Epidermal melanocyte (primary cell): ENCODE data around the gene ABI2.
"Not testable (repeated sequence)": the region's sequence is repeated elsewhere in the genome, so short reads cannot be mapped to it uniquely, and the experiment has no call there.

Experiments used
- DNase-seq: peaks from one replicate; pipeline ENCODE4 v3.0.0; 2011; ENCODE audit warnings: low spot score; ENCODE audit not compliant: insufficient read length

ABI2 gene

DNA sequence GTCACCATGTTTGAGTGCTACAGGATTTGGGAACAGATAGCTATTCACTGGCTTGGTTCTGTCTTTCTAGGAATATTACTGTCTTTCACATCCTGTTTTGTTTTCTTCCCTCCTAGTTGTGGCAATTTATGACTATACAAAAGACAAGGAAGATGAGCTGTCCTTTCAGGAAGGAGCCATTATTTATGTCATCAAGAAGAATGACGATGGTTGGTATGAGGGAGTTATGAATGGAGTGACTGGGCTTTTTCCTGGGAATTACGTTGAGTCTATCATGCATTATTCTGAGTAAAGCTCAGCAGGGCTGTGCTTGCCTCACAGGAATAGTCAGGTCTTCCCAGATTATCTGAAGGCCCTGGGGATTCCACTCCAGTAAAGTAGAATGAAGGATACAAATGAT lies 98.9 kb downstream of the ABI2 start:
- DNase-seq, result no peak

DNA sequence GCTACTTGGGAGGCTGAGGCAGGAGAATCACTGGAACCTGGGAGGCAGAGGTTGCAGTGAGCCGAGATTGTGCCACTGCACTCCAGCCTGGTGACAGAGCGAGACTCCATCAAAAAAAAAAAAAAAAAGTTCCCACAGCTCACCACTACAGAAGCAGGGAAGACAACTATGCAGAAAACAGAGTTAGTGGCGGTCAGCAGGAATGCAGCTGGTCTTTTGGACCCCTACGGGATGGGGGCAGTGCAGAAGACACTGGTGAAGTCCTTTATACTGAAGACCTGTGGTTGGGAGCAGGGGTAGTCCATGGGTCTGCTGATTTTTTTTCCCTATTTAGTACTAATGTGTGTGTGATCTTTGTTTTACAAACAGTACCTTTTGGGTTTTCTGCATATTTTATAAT lies 101.4 kb downstream of the ABI2 start:
- DNase-seq, result not testable (repeated sequence)

DNA sequence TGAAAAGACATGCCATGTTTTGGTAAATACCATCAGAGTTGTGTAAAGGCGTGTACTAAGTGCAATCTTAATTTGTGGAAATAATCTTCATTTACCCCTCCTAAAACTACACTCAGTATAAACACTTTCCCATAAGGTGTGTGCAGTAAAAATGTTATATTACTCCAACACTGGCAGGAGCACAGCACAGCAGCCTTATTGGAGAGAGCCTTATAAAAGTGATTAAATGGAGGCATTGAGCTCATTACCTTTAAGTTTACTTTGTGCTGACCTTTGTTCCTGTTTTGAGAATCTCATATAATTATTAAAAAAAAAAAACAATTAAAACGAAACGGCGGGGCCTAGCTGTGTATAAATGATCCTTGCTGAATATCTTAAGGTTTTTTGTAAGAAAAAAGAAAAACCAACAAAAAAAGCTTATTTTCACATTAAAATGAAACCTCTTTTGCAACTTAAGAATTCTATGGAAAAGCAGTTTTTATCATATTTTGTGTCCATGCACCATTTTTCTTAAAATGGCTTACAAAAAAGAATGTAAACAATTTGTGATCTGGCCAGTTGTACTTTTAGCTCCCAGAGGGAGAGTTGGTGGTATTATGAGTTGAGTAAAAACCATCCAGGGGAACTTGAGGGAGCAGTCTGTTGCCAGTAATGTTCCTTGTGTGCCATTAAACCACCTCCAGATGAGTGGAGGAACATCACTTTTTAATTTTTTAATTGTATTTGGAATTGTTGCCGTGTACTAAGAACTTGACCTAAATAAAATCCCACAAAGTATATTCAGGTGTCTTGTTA lies 103.4 kb downstream of the ABI2 start:
- DNase-seq, result no peak

DNA sequence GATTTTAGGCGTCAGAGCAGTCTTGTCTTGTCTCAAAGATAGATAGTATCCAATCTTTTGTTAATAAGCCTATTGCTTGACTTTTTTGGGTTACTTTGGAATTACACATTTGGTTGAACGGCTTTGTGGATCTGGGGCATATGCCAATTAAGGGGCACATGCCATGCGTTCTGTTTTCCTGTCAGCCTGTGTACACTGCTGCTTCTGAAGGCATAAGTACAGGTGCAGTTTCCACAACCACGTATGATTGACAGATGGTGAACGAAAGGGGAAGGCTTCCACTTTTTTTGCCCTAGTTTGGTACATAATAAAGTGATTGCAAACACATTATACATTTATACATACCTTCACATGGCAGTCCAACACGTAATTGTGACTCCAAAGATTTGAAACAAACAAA lies 104.6 kb downstream of the ABI2 start:
- no peak for DNase-seq

DNA sequence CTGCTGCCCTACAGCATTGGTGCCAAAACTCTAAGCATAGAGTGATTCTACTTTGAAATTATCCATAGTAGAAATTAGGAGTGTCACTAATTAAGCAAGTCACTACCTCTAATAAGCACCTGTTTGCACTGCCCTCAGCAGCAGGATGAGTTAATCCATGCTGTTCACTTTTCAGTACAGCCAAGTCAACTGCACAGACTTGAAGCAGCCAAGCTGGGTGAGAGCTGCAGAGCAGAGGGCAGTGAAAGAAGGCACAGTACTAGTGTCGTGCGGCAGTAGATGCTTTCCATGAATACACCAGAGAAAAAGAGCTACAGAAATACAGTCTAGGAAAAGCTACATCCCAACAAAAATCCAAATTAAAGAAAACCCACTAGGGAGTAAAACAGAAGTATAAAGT lies 108.3 kb downstream of the ABI2 start:
- no peak for DNase-seq

DNA sequence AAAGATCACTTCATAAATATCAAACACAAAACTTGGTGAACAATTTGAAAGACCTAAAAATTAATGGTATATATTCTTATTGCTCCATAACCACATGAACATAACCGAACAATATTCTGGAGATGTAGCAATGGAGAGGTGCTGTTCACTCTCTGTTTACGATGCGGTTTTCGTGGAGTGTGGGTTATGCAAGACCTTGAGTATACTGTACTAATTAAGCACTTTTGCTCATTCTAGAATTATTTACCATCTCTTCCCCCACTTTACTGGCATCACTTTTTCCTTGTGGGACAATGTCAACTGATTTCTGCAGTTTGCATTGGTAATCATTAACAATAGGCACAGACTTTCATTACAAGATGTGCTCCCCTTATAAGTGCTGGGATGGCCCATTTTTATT lies 109.3 kb downstream of the ABI2 start:
- DNase-seq, result no peak

DNA sequence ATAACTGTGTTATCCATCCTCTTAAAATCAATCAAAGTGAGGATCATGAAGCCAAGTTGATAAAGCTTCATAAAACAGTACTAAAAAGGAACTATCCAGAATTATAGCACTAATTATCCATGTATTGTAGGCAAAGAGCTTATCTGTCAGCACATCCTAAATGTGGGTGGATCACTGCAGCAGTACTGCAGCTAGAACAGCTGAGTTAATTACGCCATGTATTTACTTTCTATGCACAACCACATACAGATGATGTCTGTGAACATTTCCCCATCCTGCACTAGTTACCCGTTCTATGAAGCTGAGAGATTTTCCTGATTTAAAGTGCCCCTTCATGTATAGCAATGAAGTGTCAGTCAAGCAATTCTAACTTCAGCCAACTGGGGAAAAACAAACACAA lies 110.3 kb downstream of the ABI2 start:
- no peak for DNase-seq

DNA sequence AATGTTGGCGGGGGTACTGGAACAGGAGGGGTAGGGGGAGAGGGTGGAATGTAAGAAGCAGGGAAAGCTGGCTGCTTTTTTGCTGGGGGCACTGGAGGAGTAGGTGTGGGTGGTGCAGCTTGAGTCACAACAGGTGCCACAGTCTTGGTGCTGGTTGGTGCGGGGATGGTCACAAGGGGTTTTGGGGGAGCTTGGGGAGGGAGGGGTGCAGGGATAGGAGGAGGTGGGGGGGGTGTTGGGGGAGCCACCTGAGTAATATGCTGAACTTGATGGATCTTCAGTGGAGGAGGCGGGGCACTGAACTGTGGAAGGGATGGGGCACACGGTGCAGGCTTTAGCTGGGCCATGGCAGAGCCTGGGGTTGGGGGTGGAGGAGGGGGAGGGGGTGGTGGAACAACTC lies 112.5 kb downstream of the ABI2 start:
- DNase-seq, result no peak

DNA sequence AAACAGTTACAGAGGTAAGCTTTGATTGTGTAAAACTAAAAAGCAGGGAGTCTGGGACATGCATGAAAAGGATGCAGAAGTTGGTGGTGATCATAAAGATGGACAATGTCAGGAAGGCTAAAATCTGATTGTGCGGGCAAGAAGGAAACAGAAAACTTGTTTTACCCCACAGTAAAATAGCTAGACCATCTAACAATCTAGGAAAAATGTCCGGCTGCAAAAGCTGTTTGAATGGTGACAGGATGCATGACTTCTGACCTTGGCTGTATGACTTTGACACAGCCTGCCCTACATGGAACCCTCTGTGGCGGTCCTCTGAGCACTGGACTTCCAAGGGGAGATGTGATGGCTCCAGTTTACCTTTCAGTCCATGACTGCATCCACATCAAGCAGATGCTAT lies 113.3 kb downstream of the ABI2 start:
- DNase-seq, result no peak

DNA sequence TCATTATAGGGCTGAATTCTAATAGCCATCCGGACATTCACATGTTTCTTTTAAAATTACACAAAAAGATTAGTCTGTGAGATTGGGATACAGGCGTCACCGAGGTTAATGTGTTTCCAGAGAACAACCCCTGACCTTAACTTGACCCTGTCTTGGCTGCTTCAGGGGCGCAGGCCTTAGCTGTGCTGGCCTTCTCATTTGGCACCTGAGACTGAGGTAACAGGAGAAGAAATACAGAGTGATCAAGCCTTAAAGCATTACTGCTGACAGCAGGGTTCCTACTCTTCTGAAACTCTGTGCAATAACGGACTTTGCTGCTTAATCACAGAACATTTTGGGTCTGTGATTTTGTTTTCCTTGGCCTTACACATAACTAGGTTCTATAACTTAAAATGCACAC lies 114.3 kb downstream of the ABI2 start:
- DNase-seq, result no peak

DNA sequence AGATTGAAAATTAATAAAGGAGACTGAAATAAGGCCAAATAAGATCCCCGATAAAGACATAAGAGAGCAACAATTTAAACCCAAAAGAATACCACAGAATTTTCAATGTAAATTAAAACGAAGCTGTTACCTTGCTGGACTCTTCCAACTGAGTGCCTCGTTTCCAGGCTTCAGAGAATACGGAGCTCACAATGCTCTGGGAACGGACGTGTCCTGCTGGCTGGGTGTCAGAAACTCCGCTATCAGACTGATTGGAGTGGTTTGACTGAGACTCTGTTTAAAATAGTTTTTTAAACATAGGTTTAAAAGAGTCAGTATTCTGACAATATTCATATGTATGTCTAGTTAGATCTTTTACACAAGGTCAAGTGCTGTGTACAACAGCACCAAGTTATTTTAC lies 116.5 kb downstream of the ABI2 start:
- DNase-seq, result no peak

DNA sequence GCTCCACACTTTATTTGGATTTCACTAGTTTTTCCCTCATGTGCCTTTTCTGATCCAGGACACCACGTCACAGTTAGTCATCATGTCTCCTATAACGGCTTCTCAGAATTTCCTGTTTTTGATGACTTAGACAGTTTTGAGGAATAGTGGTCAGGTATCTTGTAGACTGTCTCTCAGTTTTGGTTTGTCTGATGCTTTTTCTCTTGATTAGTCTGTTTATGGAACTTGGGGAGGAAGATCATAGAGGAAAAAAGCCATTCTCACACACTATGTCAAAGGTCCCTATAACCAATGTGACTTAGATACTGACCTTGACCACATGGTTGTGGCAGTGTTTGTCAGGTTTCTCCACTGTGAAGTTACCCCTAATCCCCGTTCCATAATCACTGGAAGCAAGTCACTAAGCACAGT lies 117.9 kb downstream of the ABI2 start:
- DNase-seq, result no peak

DNA sequence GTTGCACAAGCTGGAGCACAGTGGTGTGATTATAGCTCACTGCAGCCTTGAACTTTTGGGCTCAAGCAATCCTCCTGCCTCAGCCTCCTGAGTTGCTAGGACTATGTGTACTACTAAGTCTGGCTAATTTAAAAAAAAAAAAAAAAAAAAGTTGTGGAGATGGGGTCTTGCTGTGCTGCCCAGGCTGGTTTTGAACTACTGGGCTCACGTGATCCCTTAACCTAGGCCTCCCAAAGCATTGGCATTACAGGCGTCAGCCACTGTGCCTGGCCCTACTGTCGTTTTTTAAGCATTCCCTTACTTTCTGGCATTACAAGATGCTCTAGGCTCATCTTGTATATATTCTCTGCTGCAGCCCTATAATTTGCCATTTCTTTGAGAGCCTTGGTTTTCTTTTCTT lies 118.6 kb downstream of the ABI2 start:
- DNase-seq, result no peak

DNA sequence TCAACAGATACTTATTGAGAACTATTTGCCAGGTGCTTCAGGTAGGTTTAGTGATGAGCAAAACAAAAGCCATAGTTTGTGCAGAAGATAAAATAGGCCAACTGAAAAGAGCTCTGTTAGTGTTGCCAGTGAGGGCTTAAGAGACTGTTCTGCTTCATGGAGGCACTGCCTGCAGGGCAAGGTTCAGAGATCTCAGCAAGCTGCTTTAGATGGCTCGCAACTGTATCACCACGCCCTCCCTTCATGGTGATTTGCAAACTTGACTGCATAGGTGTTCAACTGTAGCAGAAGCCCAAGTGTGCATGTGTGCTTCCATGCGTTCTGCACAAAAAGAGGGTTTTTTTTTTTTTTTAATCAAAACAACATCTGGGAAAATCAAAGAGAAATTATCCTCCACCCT lies 122.4 kb downstream of the ABI2 start:
- DNase-seq, result no peak

DNA sequence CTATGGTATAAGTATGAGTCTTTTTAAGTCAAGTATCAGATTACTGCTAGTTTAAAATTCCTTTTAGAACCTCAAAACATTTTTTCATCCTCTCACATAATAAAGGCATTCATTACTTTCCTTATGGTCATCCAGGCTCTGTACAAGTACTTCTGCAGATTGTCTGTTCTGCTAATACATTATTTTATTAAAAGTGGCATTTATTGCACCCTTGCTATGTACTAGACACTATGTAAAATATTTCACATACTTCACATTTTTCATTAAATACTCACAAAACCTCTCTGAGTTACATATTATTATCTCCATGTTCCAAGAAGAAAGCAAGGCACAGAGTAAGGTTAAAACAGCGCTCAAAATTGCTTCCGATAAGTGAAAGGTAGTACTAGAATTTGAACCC lies 122.8 kb downstream of the ABI2 start:
- no peak for DNase-seq

DNA sequence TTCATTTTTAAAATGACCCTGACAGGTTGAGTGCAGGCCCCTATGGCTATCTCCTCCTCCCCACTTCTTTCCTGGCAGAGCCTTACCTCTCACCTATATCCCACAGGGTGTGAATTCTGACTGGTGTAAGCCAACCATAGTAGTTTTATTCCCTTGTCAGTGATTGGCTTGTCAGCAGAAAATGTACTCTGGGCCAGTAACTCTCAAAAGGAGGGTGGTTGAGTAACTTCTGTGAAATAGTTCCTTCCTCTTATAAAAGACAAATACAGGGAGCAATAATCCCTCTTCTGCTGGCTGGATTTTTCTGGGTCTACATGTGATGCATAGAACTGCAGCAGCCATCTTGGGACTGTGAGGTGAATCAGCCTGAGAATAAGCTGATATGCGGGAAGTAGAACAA lies 123.5 kb downstream of the ABI2 start:
- DNase-seq, result no peak

DNA sequence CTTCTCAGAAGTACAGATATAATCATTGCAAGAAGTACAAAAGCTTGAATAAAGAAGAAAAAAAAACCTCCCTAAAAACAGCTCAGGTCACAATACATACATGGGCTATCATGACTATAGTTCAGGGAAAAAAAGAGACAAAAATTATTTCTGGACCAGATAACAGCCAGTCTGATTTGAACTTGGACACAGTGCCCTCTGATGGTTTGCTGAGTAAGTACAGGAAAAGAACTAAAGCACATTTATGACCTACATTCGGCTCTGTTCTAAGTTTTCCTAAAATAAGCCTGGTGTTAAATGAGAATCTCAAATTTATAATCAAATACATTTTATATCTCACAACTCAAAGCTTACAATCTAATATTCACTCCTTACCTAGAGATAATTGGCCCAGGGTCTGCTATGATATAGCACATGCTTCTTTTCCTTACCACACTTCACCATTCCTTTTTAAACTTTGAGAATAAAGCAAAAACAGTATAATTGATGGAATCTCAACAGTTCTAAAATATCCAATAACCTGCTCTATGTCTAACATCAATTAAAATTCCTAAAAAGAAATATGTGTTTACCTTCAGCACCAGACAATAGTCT lies 125.8 kb downstream of the ABI2 start:
- no peak for DNase-seq

DNA sequence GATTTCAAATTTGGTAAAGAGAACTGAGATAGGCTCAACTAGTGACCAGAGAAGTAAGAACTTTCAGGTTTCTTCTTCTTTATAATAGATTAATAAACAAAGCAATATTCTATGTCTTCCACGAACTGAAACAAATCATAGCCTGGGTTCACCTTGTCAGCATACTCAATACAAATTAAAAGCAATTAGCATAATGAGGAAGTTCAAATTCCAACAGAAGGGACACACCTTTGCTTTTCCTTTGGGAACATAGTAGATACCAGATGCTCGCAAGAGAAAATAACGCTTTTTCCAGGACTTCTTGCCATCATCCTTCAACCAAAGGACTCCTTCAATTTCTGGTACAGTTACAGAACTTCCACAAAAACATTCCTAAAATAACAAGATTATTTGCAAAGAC lies 127.0 kb downstream of the ABI2 start:
- no peak for DNase-seq

DNA sequence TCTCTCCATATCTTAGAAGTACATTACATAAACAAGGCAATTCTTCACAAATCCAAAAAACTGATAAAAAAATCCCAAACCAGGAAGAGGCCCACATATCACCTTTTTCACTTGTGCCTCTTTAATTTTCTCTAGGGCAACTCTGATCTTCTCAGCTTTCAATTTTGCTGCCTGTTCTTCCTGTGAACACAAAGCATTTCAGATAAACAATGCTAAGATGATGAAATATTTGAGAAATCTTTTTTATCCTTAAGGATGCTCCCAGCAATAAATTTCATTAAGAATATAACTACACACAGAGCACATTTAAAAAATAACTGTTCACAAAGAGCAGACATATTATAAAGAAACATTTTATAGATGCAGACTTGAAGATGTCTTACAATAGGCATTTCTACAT lies 133.6 kb downstream of the ABI2 start:
- DNase-seq, result no peak

DNA sequence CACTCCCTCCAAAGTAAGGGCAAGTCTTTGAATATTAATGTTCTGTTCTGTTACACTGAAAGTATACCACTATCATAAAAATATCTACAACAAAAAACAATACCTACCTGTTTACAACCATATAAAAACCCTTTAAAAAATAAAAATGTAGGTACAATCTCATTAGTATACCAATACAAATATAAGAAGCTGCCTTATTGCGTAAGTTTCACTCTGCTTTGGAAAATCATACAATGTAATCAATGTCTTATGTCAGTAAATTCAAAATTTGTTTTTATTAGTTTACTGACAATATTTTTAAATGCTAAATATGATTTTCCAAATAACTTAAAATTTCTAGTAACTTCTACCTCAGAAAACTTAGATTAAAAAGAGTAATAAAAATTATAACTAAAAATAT lies 134.1 kb downstream of the ABI2 start:
- no peak for DNase-seq

DNA sequence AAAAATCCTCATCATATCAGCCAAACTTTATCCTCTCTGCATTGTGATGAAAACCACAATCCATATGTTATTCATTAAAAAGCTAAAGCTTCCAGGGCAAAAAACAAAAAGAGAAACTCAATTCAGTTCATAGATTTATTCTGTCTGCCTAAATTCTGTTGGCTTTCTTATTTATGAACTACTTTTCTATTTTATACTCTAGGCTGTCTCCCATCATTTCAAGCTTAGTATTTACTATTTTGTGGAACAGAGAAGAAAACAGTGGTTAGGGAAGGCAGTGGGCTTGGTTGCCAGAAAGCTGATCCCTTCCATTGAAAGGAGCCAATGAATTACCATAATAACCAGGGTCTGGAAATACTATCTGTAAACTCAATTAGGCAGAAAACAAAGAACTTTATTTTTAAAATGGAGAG lies 135.1 kb downstream of the ABI2 start:
- no peak for DNase-seq

DNA sequence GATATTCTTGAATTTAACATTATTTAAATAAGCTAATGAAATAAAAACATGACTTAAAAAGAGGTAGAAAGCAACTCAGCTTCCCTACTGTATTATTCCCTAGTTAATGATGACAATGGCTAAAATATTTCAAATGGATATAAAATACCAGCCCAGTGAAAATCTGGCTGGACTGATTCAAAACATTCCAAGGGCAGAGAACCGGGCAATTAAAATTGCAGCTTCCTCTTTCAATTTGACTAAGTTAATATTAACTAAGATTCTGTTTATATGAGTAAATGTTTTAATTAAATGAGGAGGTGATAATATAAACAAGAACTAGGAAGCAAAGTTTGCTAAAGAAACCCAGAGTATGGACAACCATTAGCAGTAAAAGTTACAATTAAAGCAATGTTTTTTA lies 141.4 kb downstream of the ABI2 start:
- no peak for DNase-seq

DNA sequence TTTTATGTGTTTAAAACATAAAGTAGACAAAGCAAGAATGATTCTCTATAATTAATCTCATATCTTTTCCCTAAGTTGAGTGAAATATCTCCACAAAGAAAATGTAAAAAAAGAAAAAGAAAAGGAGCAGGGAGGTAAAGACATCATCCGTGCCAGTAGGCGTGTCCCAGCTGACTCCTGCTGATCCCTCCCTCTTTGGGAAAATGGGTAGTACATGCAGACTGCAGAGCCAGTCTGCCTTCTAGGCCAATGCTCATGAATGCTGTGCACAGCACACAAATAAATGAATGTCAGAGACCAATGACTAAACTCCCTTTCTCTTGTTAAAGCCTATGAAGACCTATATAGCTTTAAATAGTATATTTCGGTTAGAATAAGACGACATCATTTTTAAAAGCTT lies 142.2 kb downstream of the ABI2 start:
- DNase-seq, result no peak
